T-helper 2 cell treated with Interferon-gamma antibody and Interleukin-4, amounts not matched to agents 5 μg/mL and 100 μg/mL, for 36 hours (primary cell): ENCODE measurements around the gene TMPRSS4.

Experiments used
- DNase-seq: peaks from one replicate; pipeline ENCODE4 v3.0.0; 2021; ENCODE audit warnings: low spot score
- H3K27ac Mint-ChIP-seq: one replicate; pipeline ENCODE4 v1.8.0; 2021; ENCODE audit warnings: mild to moderate bottlenecking, mixed read lengths
- H3K27me3 Mint-ChIP-seq: one replicate; pipeline ENCODE4 v1.8.0; 2021; ENCODE audit warnings: low read depth, mixed read lengths
- H3K36me3 Mint-ChIP-seq: one replicate; pipeline ENCODE4 v1.8.0; 2021; ENCODE audit warnings: low read depth, mixed read lengths
- H3K4me1 Mint-ChIP-seq: one replicate; pipeline ENCODE4 v1.8.0; 2021; ENCODE audit warnings: low read depth, mixed read lengths
- H3K4me3 Mint-ChIP-seq: one replicate; pipeline ENCODE4 v1.8.0; 2022; ENCODE audit warnings: mild to moderate bottlenecking, moderate library complexity, mixed read lengths
- H3K9me3 Mint-ChIP-seq: one replicate; pipeline ENCODE4 v1.8.0; 2021; ENCODE audit warnings: mixed read lengths

Gene TMPRSS4

GRCh38 chr11:118164885-118165284 is 88.0 kb downstream of the TMPRSS4 start:
- H3K27me3 Mint-ChIP-seq = peaks cover 22% of the 10 kb centered on the region
- no peaks in the 10 kb centered on the region for H3K4me1 Mint-ChIP-seq
- H3K27ac Mint-ChIP-seq = no peak overlapping the region
- H3K9me3 Mint-ChIP-seq = no peaks in the 10 kb centered on the region
- H3K4me3 Mint-ChIP-seq = no peak overlapping the region
- no peaks in the 10 kb centered on the region for H3K36me3 Mint-ChIP-seq
- no peak for DNase-seq

- peaks cover 19% of the 10 kb centered on the region for H3K27me3 Mint-ChIP-seq
- no peak overlapping the region for H3K27ac Mint-ChIP-seq
- no peaks in the 10 kb centered on the region for H3K36me3 Mint-ChIP-seq
- no peak overlapping the region for H3K4me3 Mint-ChIP-seq
- no peak for DNase-seq
- H3K4me1 Mint-ChIP-seq = peaks cover under 1% of the 10 kb centered on the region
- no peaks in the 10 kb centered on the region for H3K9me3 Mint-ChIP-seq
Observed at GRCh38 chr11:118166641-118167040, 89.8 kb downstream of the TMPRSS4 start.

- Mint-ChIP-seq H3K9me3 (no peaks in the 10 kb centered on the region), H3K4me3 (no peak overlapping the region), H3K27ac (no peak overlapping the region), H3K27me3 (peaks cover 19% of the 10 kb centered on the region), H3K4me1 (peaks cover 2% of the 10 kb centered on the region), H3K36me3 (no peaks in the 10 kb centered on the region)
- DNase-seq = no peak
Observed at GRCh38 chr11:118167253-118167652, 90.4 kb downstream of the TMPRSS4 start.

GRCh38 chr11:118167906-118168305 is 91.0 kb downstream of the TMPRSS4 start:
- H3K27me3 Mint-ChIP-seq = peaks cover 14% of the 10 kb centered on the region
- no peaks in the 10 kb centered on the region for H3K9me3 Mint-ChIP-seq
- H3K4me1 Mint-ChIP-seq = peaks cover 2% of the 10 kb centered on the region
- H3K36me3 Mint-ChIP-seq = no peaks in the 10 kb centered on the region
- no peak for DNase-seq
- H3K4me3 Mint-ChIP-seq = no peak overlapping the region
- H3K27ac Mint-ChIP-seq = no peak overlapping the region

GRCh38 chr11:118168316-118168715 is 91.4 kb downstream of the TMPRSS4 start:
- Mint-ChIP-seq H3K4me1 (peaks cover 2% of the 10 kb centered on the region), H3K27ac (no peak overlapping the region), H3K4me3 (no peak overlapping the region), H3K9me3 (no peaks in the 10 kb centered on the region), H3K27me3 (peaks cover 11% of the 10 kb centered on the region), H3K36me3 (no peaks in the 10 kb centered on the region)
- DNase-seq = no peak

- DNase-seq = no peak
- Mint-ChIP-seq H3K27me3 (peaks cover 8% of the 10 kb centered on the region), H3K9me3 (no peaks in the 10 kb centered on the region), H3K36me3 (no peaks in the 10 kb centered on the region), H3K27ac (no peak overlapping the region), H3K4me3 (no peak overlapping the region), H3K4me1 (peaks cover 2% of the 10 kb centered on the region)
Observed at GRCh38 chr11:118168751-118169150, 91.9 kb downstream of the TMPRSS4 start.

GRCh38 chr11:118169300-118170140 is 92.6 kb downstream of the TMPRSS4 start:
- no peak for DNase-seq
- no peak overlapping the region for H3K4me3 Mint-ChIP-seq
- no peaks in the 10 kb centered on the region for H3K36me3 Mint-ChIP-seq
- peaks cover 6% of the 10 kb centered on the region for H3K27me3 Mint-ChIP-seq
- H3K9me3 Mint-ChIP-seq = no peaks in the 10 kb centered on the region
- no peak overlapping the region for H3K27ac Mint-ChIP-seq
- H3K4me1 Mint-ChIP-seq = peaks cover 2% of the 10 kb centered on the region

- no peak for DNase-seq
- no peak overlapping the region for H3K27ac Mint-ChIP-seq
- peaks cover 2% of the 10 kb centered on the region for H3K4me1 Mint-ChIP-seq
- no peaks in the 10 kb centered on the region for H3K9me3 Mint-ChIP-seq
- peaks cover 4% of the 10 kb centered on the region for H3K27me3 Mint-ChIP-seq
- H3K36me3 Mint-ChIP-seq = no peaks in the 10 kb centered on the region
- no peak overlapping the region for H3K4me3 Mint-ChIP-seq
Observed at GRCh38 chr11:118170231-118170630, 93.4 kb downstream of the TMPRSS4 start.

GRCh38 chr11:118170882-118171268 is 94.0 kb downstream of the TMPRSS4 start:
- Mint-ChIP-seq H3K9me3 (no peaks in the 10 kb centered on the region), H3K27me3 (peaks cover 10% of the 10 kb centered on the region), H3K4me3 (no peak overlapping the region), H3K4me1 (peaks cover 3% of the 10 kb centered on the region), H3K27ac (no peak overlapping the region), H3K36me3 (no peaks in the 10 kb centered on the region)
- DNase-seq = no peak
